HG03565 (cell line): Measurements from ENCODE around the gene MYOG.

Source experiments
- ATAC-seq: cut with Tn5 transposase; IDR thresholded peaks from one replicate; pipeline ENCODE4 v1.9.1; 2021; ENCODE audit warnings: mild to moderate bottlenecking, moderate library complexity; ENCODE audit not compliant: unreplicated experiment

Gene MYOG

DNA sequence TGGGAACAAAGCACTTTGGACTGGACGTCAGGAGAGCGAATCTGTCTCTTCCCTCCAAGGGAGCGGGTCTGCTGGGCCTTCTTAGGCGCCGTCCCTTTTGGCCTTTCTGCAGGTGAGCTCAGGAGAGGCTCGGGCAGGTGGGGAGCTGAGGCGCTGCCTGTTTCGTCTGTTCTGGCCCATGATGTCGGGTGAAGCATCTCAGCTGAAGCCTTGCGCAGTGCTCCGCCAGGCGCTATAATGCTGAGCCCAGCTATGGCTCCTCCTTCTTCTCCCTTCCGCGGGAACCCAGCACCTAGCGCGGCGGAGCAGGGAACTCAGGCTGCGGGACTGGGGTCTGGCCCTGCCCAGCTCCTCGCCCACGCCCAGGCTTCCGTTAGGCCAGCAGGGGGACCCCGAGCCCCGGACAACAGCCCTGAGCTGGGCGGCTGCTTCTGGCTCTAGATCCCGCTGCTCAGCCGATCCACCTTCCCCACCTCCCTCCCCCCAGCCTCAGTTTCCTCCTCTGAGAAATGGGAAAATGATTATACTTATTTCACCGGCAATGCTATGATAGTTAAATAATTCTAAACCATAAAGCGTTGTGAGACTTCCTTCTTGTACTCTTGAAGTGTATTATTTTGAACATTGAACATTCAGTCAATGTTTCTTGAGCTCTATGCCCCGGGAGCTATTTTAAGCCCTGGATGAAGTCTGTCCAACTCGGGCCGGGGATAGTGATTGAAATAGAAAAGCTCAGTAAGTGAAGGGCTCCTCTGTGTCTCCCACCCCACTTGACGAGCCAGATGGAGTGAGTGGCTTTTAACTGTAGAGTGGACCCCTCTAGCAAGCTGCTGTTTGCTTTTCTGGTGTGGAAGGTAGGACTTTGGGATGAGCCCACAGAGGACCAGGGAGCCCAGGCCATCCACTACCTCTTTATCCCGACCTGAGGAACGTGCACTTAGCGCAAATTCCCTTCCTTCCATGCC, 32.1 kb upstream of the MYOG start:
- ATAC-seq = no peak

- ATAC-seq = no peak
Observed at GRCh38 chr1:203116091-203116820, 30.4 kb upstream of the MYOG start.

GRCh38 chr1:203114202-203114601, 28.4 kb upstream of the MYOG start:
- ATAC-seq = no peak

DNA sequence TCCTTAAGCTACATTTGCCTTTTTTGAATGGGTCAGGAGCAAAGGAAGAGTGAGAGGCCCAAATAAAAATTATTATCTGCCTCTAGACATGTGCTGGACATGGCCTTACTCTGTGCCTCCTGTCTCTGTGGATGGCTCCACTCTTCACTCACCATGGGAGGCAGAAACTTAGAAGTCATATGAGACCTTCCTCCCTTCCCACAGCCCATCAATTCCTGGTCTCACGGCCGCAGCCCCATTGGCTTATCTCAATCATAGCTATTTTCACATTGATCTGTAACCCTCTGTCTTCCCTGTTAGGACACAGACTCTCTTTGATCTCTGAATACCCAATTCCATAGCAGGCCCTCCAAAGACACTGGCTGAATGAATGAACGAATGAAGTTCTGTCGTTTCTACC, 27.5 kb upstream of the MYOG start:
- ATAC-seq = no peak

- no peak for ATAC-seq
Observed at GRCh38 chr1:203112475-203112874, 26.7 kb upstream of the MYOG start.

DNA sequence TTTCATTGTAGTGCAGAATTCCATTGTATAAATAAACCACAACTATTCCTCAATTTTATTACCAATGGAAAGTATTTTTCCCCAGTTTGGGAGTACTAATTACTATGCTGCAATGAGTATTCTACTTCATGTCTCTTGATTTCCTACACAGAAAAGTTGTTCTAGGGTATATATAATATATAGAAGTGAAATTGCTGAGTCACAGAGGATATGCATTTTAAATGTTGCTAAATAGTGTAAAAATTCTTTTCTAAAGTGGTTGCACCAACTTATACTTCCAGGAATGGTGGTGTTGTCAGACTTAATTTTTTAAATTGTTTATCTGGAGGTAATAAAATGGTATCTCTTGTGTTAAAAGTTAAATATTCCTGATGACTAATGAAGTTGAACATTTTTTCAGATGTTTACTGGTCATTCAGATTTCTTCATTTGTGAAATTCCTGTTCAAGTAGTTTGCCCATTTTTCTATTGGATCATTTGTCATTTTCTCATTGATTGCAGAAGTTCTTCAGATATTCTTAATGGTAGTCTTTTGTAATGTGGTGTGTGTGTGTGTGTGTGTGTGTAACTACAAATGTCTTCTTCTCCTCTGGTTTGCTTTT, 19.1 kb upstream of the MYOG start:
- no peak for ATAC-seq

- no peak for ATAC-seq
Observed at GRCh38 chr1:203103829-203104495, 18.1 kb upstream of the MYOG start.

DNA sequence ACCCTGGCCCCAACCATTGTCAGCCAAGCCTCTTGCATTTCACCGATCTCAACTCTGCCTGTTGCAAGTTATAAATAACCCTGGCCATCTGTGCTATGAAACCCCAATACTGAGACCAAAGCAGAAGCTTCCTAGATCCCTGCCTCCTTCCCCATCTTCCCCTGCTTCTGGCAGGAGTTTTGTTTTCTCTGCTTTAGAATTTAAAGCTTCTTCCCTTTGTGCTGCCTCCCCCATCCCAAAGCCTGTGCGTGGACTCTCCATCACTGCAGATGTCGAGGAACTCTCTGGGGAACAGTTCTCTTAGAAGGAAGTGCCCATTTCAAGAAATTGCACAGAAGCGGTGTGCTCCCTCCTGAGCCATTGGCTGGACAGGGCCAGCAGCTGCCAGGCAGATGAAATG, 17.4 kb upstream of the MYOG start:
- no peak for ATAC-seq

DNA sequence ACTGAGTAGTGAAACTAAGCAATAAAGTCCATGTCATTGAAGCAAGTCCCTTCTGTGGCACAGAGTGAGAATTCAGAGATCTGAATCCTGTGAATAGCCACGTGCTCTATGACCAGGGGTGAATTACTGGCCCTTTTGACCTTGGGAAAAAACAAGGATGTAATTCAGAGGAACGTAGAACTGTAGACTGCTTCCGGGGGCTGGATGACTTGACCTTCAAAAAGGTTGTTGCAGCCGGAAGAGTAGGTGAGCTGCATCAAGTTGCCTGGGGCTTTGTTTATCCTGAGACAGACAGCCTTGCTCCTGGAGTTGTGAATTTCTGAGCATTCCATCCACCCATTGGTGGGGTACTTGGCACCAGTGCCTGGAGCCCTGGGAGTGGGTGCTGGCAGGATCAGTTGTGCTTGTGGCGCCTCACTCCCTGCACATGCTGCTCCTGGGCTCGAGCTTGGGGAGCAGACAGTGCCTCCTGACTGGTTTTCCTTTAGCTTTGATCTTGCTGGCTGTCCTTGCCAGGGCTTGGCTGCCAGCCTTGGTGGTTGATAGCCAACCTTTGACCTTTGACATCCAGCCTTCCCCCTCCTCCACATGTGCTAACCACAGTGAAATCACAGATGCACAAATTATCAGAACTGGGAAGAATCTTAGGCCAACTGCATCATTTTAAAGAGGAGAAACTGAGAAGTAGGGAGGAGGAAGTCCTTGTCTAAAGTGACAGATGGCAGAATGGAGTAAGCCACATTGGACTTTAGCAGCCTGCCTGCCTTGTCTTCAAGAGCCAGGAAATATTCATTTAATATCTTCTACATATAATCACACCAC, 16.2 kb upstream of the MYOG start:
- ATAC-seq = no peak

DNA sequence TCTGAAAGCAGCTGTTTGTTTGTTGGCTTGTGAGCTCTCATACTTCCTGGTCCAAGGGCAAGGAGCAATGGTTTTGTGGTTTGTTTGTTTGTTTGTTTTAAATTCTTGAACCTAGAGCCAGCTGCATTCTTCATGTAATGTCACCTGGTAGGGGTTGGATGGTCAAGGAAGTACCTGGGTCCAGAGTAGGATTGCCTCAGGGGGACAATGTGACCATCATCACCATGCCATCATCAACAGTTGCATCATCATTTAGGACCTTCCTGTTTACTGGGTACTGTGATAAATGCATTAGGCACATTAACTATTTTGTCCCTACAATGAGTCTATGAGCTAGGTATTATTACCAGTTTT, 14.7 kb upstream of the MYOG start:
- no peak for ATAC-seq

DNA sequence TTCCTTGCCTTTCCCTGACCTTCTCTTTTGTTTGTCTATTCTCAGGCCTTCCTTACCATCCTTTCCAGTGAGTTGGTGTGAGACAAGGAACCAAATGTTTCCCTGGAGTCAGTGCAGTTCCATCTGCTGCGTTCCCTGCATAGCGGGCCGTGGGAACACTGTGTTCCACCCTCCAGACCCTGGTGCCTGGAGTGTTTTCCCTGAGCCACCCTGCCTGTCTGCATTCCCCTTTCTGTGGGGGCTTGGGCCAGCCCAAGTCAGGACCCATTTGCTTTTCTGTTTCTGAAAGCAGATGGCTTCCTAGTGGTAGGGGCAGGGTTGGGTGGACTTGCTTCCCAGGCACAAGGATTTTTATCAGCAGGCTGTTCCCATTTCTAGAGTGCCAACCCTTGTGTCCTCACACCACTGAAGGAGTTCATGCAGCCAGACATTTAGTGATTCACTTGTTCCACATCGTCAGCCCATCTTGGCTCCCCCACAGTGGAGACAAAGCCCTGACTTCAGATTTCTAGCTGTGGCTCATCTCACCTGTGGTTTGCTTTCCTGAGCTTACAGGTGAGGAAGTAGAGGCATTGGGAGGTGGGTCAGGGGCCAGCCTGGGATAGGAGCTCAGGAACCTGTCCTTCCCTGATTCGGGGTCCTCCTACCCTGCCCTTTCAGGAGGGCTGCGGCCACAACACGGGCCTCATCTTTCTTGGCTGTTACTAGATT, 14.1 kb upstream of the MYOG start:
- ATAC-seq = no peak

DNA sequence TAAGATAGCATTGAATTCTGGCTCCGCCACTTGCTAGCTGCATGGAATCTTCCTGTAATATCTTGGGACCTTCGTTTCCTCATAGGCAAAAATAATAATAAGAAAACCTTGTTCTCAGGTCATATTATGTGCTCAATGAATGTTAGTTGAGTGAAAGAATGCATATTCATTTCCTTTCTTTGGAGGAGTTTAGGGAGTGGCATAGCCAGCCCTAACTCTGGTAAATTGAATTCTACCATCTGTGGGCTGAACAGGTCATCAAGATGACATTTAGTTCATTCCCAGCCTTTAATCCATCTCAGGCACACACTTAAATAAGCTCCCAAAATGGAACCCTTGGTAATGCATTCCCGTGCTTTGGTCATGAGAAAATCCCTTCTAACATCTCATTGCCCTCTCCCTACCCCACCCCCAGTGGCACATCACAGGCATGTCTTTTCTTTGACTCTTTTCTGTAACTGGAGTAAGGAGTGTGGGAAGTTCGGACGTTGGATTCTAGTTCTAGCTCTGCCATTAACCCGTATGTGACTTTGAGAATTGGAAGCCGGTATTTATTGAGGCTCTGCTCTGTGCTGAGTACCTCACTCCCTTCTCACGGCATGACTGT, 13.2 kb upstream of the MYOG start:
- no peak for ATAC-seq

- no peak for ATAC-seq
Observed at GRCh38 chr1:203098445-203098844, 12.6 kb upstream of the MYOG start.

- ATAC-seq = no peak
Observed at GRCh38 chr1:203097001-203097400, 11.2 kb upstream of the MYOG start.

- no peak for ATAC-seq
Observed at GRCh38 chr1:203096566-203096965, 10.8 kb upstream of the MYOG start.

GRCh38 chr1:203095061-203095690, 9.4 kb upstream of the MYOG start:
- ATAC-seq = no peak

- ATAC-seq = no peak
Observed at GRCh38 chr1:203093754-203094410, 8.1 kb upstream of the MYOG start.

DNA sequence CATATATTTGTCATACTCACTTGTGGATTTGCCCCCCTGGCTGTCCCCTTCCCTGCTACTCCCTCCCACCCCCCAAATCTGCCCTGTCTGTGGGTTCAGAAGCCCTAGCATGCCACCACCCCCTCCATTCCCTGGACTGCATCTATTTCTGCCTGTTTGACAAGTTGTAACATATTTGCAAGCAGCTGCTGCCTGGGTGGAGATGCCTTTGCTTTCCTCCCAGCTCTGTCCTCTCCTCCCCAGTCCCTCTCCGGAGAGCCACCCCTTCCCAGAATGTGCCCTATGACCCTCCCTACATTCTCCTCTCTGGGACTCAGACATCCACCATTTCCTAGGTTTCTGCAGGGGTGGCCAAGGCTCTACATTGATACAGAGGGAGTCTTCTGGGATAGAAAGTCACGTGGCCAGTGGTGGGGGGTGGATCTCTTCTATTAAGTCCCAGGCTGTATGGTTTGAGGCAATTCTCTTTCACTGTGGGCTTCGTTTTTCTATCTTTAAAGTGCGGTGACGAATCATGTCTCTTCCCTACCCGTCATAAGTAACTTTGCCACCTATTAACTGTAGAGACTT, 6.0 kb upstream of the MYOG start:
- no peak for ATAC-seq
